Measurements from ENCODE around the gene GREM2. TPM values are rescaled to one million over a fixed set of nuclear protein-coding genes. Genes with fewer than 3 reads are reported as not detected.

Gene GREM2
- total RNA-seq, 2 donors from 2014 or later: 7.8 to 10.9 TPM

DNA sequence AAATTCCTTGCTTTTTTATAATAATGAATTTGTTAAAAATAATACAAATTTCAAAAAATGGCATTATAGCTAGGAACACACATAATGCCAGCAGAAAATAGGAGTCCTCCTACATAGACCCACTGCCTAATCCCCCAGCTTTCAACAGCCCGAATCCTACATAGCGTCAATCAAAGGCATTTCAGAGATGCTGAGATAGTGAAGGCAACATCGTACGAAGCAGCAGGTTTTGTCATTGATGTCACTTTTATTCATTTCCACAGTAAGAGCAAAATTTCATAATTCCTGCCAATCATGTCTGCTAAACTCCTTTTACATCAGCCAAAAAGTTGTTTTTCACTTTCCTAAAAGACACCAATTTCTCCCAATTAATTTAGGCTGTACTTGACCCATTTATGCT, 94.1 kb downstream of the GREM2 start:
- no peak for TF ChIP-seq CTCF (conservative IDR thresholded peaks at IDR 0.05)
- Histone ChIP-seq H3K9ac (ENCODE audit: extremely low read depth, low read length, poor library complexity, severe bottlenecking) (no peak overlapping the region), H3K36me3 (ENCODE audit: control insufficient read depth, insufficient read depth, low read length) (peaks cover 4% of the 10 kb centered on the region), H3K4me1 (ENCODE audit: control insufficient read depth, insufficient read depth, low read length) (peaks cover 2% of the 10 kb centered on the region), H3K27ac (ENCODE audit: low read depth, low read length) (no peak overlapping the region), H3K9me3 (ENCODE audit: control insufficient read depth, low read length) (no peaks in the 10 kb centered on the region), H3K4me3 (ENCODE audit: low read length) (no peak overlapping the region), H3K27me3 (ENCODE audit: control insufficient read depth, insufficient read depth, low read length, poor library complexity, severe bottlenecking) (no peaks in the 10 kb centered on the region)
- Mint-ChIP-seq H3K36me3 (ENCODE audit: low read depth) (peaks cover 12% of the 10 kb centered on the region), H3K4me1 (peaks cover 20% of the 10 kb centered on the region), H3K27me3 (ENCODE audit: insufficient read depth) (no peaks in the 10 kb centered on the region), H3K27ac (no peak overlapping the region), H3K9me3 (peaks cover 3% of the 10 kb centered on the region), H3K4me3 (no peak overlapping the region)
- no peak for DNase-seq
- 96 to 97% methylated on average over 4 of the region's 4 CpGs for WGBS, 2 experiments (ENCODE audit: insufficient coverage in 1 of 2, insufficient read length in 1 of 2)

GRCh38 chr1:240516069-240516468, 95.9 kb downstream of the GREM2 start:
- H3K9me3 Mint-ChIP-seq: peaks cover 3% of the 10 kb centered on the region
- no peaks in the 10 kb centered on the region for H3K9me3 ChIP-seq (ENCODE audit: control insufficient read depth, low read length)
- no peak overlapping the region for H3K9ac ChIP-seq (ENCODE audit: extremely low read depth, low read length, poor library complexity, severe bottlenecking)
- H3K36me3 ChIP-seq (ENCODE audit: control insufficient read depth, insufficient read depth, low read length): peaks cover 8% of the 10 kb centered on the region
- H3K36me3 Mint-ChIP-seq (ENCODE audit: low read depth): peaks cover 12% of the 10 kb centered on the region
- no peak overlapping the region for H3K27ac ChIP-seq (ENCODE audit: low read depth, low read length)
- H3K4me3 ChIP-seq (ENCODE audit: low read length): no peak overlapping the region
- WGBS, 2 experiments (ENCODE audit: insufficient coverage in 1 of 2, insufficient read length in 1 of 2): 83 to 94% methylated on average over 1 to 2 of the region's 2 CpGs
- peaks cover 2% of the 10 kb centered on the region for H3K4me1 ChIP-seq (ENCODE audit: control insufficient read depth, insufficient read depth, low read length)
- H3K4me1 Mint-ChIP-seq: peaks cover 11% of the 10 kb centered on the region
- no peaks in the 10 kb centered on the region for H3K27me3 Mint-ChIP-seq (ENCODE audit: insufficient read depth)
- no peak for DNase-seq
- TF ChIP-seq CTCF (conservative IDR thresholded peaks at IDR 0.05): no peak
- no peak overlapping the region for H3K27ac Mint-ChIP-seq
- H3K4me3 Mint-ChIP-seq: no peak overlapping the region
- H3K27me3 ChIP-seq (ENCODE audit: control insufficient read depth, insufficient read depth, low read length, poor library complexity, severe bottlenecking): no peaks in the 10 kb centered on the region

DNA sequence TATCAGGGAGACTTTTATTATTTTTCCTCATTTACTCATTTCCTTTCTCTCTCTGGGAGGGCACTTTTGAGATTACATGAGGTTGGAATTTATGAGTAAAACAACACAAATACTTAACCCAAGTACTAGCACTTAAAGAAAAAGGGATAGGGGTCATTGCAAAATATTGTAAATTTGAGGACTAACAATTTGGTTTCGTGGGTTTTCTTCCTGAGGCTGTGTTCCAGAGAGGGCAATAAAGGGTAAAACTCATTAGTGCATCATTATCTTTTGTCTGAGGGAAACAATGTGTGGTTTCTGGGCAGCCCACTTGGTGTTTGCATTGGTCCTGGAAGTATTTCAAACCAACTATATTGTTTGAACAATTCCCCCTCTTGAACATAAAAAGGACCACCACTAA, 96.5 kb downstream of the GREM2 start:
- Mint-ChIP-seq H3K9me3 (no peaks in the 10 kb centered on the region), H3K4me3 (no peak overlapping the region), H3K27ac (no peak overlapping the region), H3K36me3 (ENCODE audit: low read depth) (peaks cover 9% of the 10 kb centered on the region), H3K27me3 (ENCODE audit: insufficient read depth) (no peaks in the 10 kb centered on the region), H3K4me1 (peaks cover 11% of the 10 kb centered on the region)
- Histone ChIP-seq H3K27ac (ENCODE audit: low read depth, low read length) (no peak overlapping the region), H3K9me3 (ENCODE audit: control insufficient read depth, low read length) (no peaks in the 10 kb centered on the region), H3K27me3 (ENCODE audit: control insufficient read depth, insufficient read depth, low read length, poor library complexity, severe bottlenecking) (no peaks in the 10 kb centered on the region), H3K4me3 (ENCODE audit: low read length) (no peak overlapping the region), H3K36me3 (ENCODE audit: control insufficient read depth, insufficient read depth, low read length) (peaks cover 6% of the 10 kb centered on the region), H3K4me1 (ENCODE audit: control insufficient read depth, insufficient read depth, low read length) (peaks cover 2% of the 10 kb centered on the region), H3K9ac (ENCODE audit: extremely low read depth, low read length, poor library complexity, severe bottlenecking) (no peak overlapping the region)
- 80 to 86% methylated on average over 1 of the region's 1 CpG for WGBS, 2 experiments (ENCODE audit: insufficient coverage in 1 of 2, insufficient read length in 1 of 2)
- no peak for TF ChIP-seq CTCF (conservative IDR thresholded peaks at IDR 0.05)
- DNase-seq: no peak
